ENCODE results near the gene RHOC.
A peak's percentile ranks its signal among the peaks of the same experiment; 100 is the strongest.

The RHOC gene

GRCh38 chr1:112717263-112717873 is 10.4 kb upstream of the RHOC start:
- no peak for DNase-seq (ENCODE audit: low read depth)

GRCh38 chr1:112716133-112716720 is 9.3 kb upstream of the RHOC start:
- peak; percentile 74 for DNase-seq (ENCODE audit: low read depth)

DNA sequence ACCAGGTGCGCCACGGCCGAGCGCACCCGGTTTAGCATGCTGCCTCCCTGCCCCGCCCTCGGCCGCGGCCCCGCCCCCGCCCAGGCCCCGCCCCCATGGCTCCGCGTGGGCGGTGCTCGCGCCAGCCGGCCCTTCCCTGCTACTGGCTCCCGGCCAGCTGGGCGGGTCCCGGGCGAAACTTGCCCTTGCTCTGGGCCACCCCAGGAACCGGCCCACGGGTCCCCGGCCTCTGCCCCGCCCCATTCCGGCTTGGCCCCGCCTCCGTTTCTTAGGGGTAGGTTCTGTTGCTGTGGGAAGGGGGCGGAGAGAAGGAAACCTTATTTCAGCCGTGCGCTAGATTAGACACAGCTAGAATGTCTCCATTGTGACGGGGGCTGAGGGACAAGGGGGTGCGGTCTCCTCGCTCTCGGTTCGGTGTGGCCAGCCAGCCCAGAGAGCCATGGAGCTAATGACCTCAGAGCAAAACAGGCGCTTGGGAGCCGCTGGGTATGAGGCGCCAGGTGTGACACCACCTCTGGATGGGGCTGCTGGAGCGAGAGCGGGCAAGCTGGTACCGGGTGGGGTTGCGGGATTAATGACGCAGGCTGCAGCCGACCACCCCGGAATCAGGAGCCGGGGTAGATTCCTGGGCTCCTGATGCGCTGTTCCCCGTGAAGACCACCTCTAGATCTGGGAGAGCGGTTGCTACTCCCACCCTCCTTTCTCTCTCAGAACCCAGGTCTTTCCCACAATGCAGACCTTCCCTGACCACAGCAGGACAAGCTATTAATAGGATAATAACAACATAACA is 8.5 kb upstream of the RHOC start, which contains the start of gene PPM1J:
Gene PPM1J (minus strand): TSS at position 69 of the 790 bp plus-strand sequence. CDS start 31 bp downstream, at position 38.
- DNase-seq (ENCODE audit: low read depth), result peak; percentile 90

DNA sequence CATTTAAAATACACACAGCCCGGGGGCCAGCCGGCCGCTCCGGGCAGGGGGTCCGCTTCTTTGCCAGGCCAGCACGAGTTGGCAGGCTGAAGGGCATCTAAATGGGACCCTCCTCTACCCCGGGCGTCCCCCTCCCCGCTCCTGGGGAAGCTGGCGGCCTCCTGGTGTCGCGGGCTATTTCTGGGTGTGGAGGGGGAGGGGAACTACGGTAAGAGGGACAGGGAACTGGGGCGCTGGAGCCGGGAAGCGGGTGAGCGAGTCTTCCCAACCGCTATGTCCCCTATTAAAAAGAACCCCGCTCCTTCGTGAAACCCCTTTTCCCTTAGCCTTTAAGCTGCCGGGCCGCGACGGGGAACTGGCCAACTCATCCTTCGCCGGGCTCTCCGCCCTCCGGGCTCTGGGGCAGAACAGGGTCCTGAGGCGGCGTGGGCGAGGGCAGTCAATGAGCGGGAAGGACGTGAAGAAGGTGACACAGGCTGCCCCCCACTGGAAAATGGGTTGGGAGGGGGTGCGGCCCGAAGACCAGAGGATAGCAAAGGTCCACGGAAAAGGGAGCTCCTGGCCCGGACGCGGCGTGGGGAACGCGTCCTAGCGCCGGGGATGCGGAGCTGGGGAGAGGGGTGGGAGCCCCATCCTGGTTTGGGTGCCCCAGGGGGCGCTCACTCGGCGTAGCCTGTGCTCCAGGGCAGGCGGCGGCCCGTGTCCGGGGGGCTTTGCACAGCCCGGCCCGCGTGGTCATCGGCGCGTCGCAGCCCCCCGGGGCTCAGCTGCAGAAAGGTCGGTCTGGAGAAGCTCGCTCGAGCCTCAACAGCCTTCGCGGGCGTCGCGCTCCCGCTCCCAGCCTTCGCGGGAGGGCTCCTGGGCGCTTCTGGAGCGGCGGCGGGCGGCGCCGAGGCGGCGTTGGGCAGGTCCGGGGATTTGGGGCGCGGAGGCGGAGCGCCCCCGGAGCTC is 7.7 kb upstream of the RHOC start:
- no peak for DNase-seq (ENCODE audit: low read depth)

DNA sequence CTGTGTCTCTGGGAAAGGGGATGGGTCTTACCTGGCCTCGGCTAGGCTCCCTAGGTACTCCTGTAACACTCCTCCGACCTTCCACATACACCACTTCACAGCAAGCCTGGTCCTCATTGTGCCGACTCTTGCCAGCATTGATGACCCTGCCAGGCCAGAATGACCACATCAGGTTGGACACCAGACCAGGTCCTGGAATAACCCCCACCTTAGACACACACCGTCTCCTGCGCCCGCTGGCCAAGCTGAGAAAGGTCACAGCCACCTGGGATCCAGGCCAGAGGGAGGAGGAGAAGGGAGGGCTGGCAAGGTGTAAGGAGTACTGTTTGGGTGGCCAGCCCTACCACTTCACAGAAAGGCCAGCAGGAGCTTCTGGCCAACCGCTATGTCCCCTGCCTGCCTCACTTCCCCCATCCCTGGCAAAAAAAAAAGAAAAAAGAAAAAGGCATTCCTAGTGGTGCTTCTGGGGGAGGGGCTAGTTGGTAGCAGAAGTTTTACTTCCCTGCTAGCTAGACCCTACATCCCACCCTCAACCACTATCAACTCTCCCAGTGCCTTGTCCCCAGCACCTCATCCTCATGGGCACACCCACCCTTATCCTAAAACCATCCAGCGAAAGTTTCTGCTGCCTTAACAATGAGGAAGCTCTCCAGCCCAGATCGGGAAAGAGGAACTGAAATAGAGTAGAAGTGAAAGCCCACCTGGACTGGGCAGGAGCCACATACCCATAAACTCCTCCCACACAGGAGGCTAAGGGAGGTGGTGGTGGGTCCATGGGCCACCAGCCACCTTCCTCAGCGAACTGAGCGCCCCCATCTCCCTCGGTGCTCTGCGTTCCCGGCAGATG is 6.8 kb upstream of the RHOC start:
- no peak for DNase-seq (ENCODE audit: low read depth)

- no peak for DNase-seq (ENCODE audit: low read depth)
Measured at GRCh38 chr1:112712701-112713128, 5.8 kb upstream of the RHOC start.

DNA sequence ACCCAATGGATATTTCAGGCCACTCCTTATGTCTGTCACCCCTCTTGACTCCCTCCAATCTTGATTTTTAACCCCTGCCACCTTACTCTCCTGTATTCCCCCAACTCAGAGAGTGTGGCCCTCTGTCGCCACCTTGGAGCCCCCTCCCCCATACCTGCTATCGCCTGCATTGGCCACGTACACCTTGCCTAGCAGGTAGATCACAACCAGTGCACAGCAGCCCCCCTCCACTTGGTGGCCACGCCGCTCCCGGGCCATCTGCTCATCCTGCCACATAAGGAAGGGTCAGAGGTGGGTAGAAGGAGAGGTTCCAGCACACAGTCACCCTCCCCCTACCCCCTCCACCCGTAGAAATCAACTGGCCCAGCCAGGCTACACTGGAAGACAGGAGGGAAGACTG is 5.3 kb upstream of the RHOC start:
- DNase-seq (ENCODE audit: low read depth), result no peak

DNA sequence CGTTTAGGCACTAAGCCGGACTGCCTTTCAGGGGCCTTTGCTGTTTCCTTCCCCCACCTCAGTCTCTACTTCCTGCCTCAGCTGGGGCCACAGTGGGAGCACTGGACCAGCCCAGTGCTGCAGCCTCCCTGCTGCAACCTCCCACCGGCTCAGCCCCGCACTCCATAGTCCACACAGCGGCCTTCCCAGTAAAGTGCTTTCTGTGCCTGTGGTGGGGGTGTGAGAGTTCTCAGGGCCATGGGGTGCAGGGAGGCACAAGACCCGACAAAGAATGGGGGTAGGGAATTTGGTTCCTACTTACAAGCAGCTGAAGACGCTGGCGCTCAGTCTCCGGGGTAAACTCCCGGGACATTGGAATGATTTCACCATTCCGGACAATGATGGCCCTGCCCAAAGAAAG is 4.7 kb upstream of the RHOC start:
- DNase-seq (ENCODE audit: low read depth), result no peak

DNA sequence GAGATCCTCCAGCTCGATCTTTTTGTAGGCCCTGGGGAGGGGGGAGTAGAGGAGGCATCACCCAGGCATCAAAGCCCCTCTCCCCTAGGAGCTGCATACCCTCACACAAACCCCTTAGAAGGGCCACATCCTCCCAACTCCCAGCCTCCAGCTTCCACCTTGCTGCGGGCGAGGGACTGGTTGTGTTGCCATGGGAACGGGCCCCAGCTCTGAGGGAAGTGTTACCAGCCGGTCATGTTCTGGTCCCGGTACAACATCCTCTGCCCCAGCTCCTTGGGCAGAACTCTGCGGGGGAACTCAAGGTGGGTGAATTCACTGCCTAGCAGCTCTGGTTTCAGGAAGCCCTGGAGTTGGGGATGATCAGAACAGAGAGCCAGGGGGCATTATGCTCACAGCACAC is 4.1 kb upstream of the RHOC start:
- no peak for DNase-seq (ENCODE audit: low read depth)

DNA sequence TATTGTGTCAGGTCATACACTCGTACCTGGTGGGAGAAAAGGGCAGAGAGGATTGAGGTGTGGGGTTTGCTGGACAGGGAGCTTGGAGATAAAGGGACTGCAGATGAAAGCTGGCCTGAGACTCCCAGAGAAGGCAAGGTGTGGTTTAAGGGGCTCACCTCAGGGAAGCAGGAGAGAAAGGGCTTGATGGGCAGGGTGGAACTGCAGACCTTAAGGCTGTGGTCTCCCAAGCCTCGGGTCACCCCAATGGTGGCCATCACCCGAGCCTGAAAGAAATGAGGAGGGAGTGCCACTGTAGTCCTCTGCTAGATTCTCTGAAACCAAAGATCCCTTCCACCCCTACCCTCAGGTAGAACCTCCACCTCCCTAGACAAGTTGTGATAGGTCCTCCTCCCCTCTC is 3.7 kb upstream of the RHOC start:
- no peak for DNase-seq (ENCODE audit: low read depth)

DNA sequence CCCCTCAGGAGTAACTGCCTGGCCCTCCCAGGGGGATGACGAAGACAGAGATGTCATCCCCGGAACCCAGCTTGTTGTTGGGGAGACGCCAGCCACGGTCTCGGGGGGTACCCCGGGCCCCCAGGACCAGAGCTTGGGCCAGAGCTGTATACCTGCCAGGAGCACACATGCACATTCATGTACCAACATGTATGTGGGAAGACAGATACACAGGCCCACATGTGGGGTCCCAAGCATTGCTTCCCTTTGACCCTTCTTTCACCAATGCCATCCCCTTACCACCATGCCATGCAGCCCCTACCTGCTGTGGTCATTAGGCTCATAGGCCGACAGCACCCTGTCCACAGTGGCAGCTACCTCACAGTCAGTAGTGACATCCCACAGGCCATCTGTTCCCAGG is 3.2 kb upstream of the RHOC start:
- DNase-seq (ENCODE audit: low read depth), result no peak

DNA sequence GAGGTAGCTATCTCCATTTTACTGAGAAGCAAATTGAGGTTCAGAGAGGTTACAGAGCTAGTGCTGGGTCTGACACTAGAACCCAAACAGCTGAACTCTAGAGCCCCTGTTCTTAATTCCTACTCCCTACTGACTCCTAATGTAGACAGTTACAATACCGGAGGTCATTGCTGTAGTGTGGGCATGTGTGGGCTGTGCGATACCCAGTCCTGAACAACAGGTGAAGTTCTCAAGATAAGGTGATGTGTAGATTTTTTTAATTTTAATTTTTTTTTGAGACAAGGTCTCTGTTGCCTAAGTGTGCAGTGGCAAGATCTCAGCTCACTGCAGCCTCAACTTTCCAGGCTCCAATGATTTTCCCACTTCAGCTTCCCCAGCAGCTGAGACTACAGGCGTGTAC is 1.6 kb upstream of the RHOC start:
- DNase-seq (ENCODE audit: low read depth), result no peak

DNA sequence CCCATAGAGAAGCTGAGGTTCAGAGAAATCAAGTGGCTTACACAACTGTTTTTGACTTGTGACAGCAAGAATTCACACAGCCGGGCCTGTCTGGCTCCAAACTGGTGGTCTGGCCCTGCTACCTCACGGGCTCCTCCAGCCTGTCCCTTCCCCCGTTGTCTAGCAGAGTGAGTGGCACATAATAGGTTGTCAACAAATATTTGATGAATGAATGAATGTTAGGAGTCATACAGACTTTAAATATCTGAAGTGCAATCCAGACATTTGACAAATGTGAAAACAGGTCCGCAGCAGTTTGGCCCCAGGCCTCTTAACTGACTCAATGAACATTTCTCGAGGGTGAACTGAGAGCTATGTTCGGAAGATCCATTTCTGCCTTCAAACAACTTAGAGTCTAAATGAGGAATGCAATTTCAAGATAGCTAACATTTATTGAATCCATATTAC is 1.1 kb upstream of the RHOC start:
- no peak for DNase-seq (ENCODE audit: low read depth)

- no peak for DNase-seq (ENCODE audit: low read depth)
Measured at GRCh38 chr1:112707221-112708001, 484 bp upstream of the RHOC start.

- DNase-seq (ENCODE audit: low read depth), result no peak
Measured at GRCh38 chr1:112704934-112705627, 1.8 kb downstream of the RHOC start.

DNA sequence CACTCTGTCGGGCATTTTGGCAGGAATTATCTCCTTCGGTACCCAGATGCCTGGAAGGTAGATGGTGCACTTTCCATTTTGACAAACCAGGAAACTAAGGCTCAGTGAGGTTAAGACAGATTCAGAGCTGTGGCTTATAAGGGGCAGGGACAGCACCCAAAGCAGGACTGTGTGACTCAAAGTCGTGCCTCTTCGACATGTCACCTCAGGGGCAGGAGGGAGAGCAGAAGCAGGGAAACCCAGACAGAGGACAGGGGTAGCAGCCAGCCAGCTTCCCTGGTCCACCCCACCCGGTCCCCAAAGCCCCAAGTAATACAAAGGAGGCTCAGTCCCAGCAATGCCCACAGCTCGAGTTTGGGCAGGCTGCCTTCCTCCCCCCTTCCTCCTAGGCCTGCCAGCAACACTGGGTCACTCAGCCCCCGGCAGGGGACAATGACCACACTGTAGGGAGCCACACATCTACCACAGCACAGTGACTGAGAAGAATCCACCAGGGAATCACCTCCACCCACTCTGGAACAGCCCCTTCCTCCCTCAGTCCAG is 2.5 kb downstream of the RHOC start:
- no peak for DNase-seq (ENCODE audit: low read depth)

DNA sequence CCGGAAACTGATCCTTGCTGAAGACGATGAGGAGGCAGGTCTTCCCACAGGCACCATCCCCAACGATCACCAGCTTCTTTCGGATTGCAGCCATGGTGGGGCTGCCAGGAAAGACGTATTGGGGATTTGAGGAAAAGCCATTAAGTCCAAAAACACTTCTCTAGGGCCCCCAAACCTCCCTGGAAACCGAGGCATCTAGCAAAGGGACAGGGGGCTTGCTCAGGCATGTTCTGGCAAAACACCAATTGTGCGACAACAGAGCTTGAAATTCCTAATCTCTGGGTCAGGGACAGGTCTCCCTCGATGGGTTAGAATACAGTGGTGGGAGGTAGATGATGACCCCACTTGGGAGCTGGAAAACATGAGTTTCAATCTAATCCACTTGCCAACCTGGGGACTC is 3.2 kb downstream of the RHOC start:
- no peak for DNase-seq (ENCODE audit: low read depth)

- no peak for DNase-seq (ENCODE audit: low read depth)
Measured at GRCh38 chr1:112702420-112703261, 4.3 kb downstream of the RHOC start.

DNA sequence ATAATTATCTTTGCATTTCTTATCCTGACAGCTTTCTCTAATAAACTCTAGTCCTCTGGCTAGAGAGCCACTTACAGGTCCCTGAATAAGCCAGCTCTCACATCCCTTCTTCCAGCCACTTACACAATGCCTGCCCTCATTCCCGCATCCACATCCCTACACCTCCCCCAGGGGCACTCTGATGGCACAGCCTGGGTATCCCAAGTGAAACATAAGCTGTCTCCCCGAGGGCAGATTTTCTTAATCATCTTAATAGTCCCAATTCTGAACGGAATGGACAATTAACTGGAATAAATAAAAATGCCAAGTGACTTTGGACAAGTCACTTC is 4.9 kb downstream of the RHOC start:
- no peak for DNase-seq (ENCODE audit: low read depth)

Measured in stimulated activated CD8-positive, alpha-beta memory T cell treated with anti-CD3 and anti-CD28 coated beads, Interleukin-12 subunit alpha, Interleukin-12 subunit beta, amount 100 ng/mL, for 1 hour (primary cell).